OCI-LY1 (cell line): ENCODE data around the gene TRAK1.

ENCODE experiments used
- H2AFZ ChIP-seq: fragments of 200-600 bp; sonication (generic), shearing (Covaris generic); 2 replicates; pipeline ENCODE4 v1.6.0; 2014; ENCODE audit warnings: antibody characterized with exemption, mild to moderate bottlenecking, low read length
- H3F3A ChIP-seq: fragments of 200-600 bp; sonication (generic), shearing (Covaris generic); 2 replicates; pipeline ENCODE4 v1.6.0; 2014; ENCODE audit warnings: mild to moderate bottlenecking, antibody characterized with exemption, low read length, moderate library complexity; ENCODE audit not compliant: insufficient read depth
- H3K27ac ChIP-seq: fragments of 200-600 bp; sonication (generic); 2 replicates; pipeline ENCODE4 v1.5.1; 2014; ENCODE audit warnings: low read length, mixed run types, mild to moderate bottlenecking, low read depth; ENCODE audit not compliant: poor library complexity, severe bottlenecking
- H3K27me3 ChIP-seq: fragments of 200-600 bp; sonication (generic); 2 replicates; pipeline ENCODE4 v1.6.0; 2014; ENCODE audit warnings: antibody characterized with exemption, mild to moderate bottlenecking, low read length, moderate library complexity; ENCODE audit not compliant: insufficient read depth
- H3K36me3 ChIP-seq: fragments of 200-600 bp; sonication (generic); 2 replicates; pipeline ENCODE4 v1.6.1; 2014; ENCODE audit warnings: mild to moderate bottlenecking, antibody characterized with exemption, low read length, moderate library complexity, mixed read lengths; ENCODE audit not compliant: insufficient read depth
- H3K4me1 ChIP-seq: fragments of 200-600 bp; sonication (generic); 2 replicates; pipeline ENCODE4 v1.5.1; 2014; ENCODE audit warnings: mild to moderate bottlenecking, low read length, moderate library complexity; ENCODE audit not compliant: insufficient read depth, severe bottlenecking
- H3K4me2 ChIP-seq: fragments of 200-600 bp; sonication (generic), shearing (Covaris generic); 2 replicates; pipeline ENCODE4 v1.6.1; 2014; ENCODE audit warnings: low read length
- H3K4me3 ChIP-seq: fragments of 200-600 bp; sonication (generic); 2 replicates; pipeline ENCODE4 v1.5.1; 2014; ENCODE audit warnings: low read length, low read depth, mild to moderate bottlenecking, mixed read lengths; ENCODE audit not compliant: poor library complexity, severe bottlenecking
- H3K79me2 ChIP-seq: fragments of 200-600 bp; shearing (Covaris generic); 2 replicates; pipeline ENCODE4 v1.6.1; 2016; ENCODE audit warnings: mixed run types, low read length, mixed read lengths; ENCODE audit not compliant: insufficient read depth
- H3K9ac ChIP-seq: fragments of 200-600 bp; sonication (generic), shearing (Covaris generic); 2 replicates; pipeline ENCODE4 v1.6.1; 2014; ENCODE audit warnings: mild to moderate bottlenecking, low read length, mixed read lengths
- H3K9me2 ChIP-seq: fragments of 200-600 bp; sonication (generic), shearing (Covaris generic); 2 replicates; pipeline ENCODE4 v1.6.1; 2014; ENCODE audit warnings: low read depth, mild to moderate bottlenecking, low read length, mixed read lengths
- H3K9me3 ChIP-seq: fragments of 200-600 bp; shearing (Covaris generic); 2 replicates; pipeline ENCODE4 v1.6.1; 2014; ENCODE audit warnings: low read length, mixed read lengths
- H4K20me1 ChIP-seq: fragments of 200-600 bp; sonication (generic), shearing (Covaris generic); 2 replicates; pipeline ENCODE4 v1.6.0; 2016; ENCODE audit warnings: mild to moderate bottlenecking, low read length; ENCODE audit not compliant: insufficient read depth
- CTCF ChIP-seq: fragments of 200-600 bp; sonication (generic), shearing (Covaris generic); IDR thresholded peaks from 2 replicates; pipeline ENCODE4 v1.5.1; 2017; ENCODE audit warnings: mild to moderate bottlenecking, antibody characterized with exemption, low read length, moderate library complexity, mixed read lengths
- EZH2 ChIP-seq: fragments of 200-600 bp; sonication (generic), shearing (Covaris generic); IDR thresholded peaks from 2 replicates; pipeline ENCODE4 v1.8.0; 2017; ENCODE audit warnings: borderline replicate concordance, mixed run types, mild to moderate bottlenecking, antibody characterized with exemption, low read length, moderate library complexity, mixed read lengths

TRAK1 gene

DNA sequence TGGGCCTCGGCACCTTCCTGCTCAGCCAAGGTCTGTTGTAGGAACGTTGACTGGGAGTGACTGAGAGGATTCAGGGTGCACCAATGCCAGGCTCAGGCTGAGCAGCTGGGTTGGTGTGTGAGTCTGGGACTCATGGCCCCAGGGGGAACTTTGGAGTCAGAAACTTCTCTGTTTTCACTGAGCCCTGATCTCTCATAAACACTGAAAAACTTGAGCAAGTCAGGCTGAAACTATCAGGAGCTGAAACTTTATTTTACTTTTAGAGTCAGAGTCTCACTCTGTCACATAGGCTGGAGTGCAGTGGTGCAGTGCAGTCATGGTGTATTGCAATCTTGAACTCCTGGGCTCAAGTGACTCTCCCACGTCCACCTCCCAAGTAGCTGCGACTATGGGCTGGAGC, 3.0 kb downstream of the TRAK1 start:
- Histone ChIP-seq H3K9me2 (no peaks in the 10 kb centered on the region), H3K27ac (no peak overlapping the region), H3F3A (no peaks in the 10 kb centered on the region), H3K27me3 (no peaks in the 10 kb centered on the region), H3K4me1 (peaks cover 42% of the 10 kb centered on the region), H3K4me3 (no peak overlapping the region), H3K9me3 (no peaks in the 10 kb centered on the region), H2AFZ (no peak overlapping the region), H3K9ac (no peak overlapping the region), H4K20me1 (no peaks in the 10 kb centered on the region), H3K4me2 (no peak overlapping the region), H3K36me3 (peaks cover 50% of the 10 kb centered on the region), H3K79me2 (no peaks in the 10 kb centered on the region)
- TF ChIP-seq EZH2, result no peak
- no peak for TF ChIP-seq CTCF

GRCh38 chr3:42094691-42095391, 3.7 kb downstream of the TRAK1 start:
- Histone ChIP-seq H3F3A (no peaks in the 10 kb centered on the region), H3K9me2 (no peaks in the 10 kb centered on the region), H2AFZ (no peak overlapping the region), H3K79me2 (no peaks in the 10 kb centered on the region), H4K20me1 (no peaks in the 10 kb centered on the region), H3K27ac (peak overlapping the region; percentile 11), H3K9ac (no peak overlapping the region), H3K9me3 (no peaks in the 10 kb centered on the region), H3K4me1 (peaks cover 47% of the 10 kb centered on the region), H3K36me3 (peaks cover 43% of the 10 kb centered on the region), H3K4me3 (no peak overlapping the region), H3K4me2 (no peak overlapping the region), H3K27me3 (no peaks in the 10 kb centered on the region)
- TF ChIP-seq EZH2 (no peak), CTCF (no peak)

DNA sequence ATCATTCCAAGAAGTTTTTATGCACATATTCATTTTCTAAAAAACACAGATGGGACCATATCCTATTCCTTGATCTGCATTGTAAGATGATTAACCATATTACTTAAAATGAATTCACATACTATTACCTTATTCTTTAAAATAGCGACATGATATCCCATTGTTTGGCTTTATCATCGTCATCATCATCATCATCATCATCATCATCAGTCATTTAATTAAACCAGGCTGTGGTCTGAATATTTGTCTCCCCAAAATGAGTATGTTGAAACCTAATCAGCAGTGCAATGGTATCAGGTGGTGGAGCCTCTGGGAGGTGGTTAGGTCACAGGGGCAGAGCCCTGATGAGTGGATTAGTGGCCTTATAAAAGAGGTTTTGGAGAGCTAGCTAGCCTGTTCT, 4.4 kb downstream of the TRAK1 start:
- no peaks in the 10 kb centered on the region for H3K79me2 ChIP-seq
- H3K27ac ChIP-seq, result no peak overlapping the region
- H3K36me3 ChIP-seq, result peaks cover 41% of the 10 kb centered on the region
- H4K20me1 ChIP-seq, result no peaks in the 10 kb centered on the region
- no peak overlapping the region for H3K4me2 ChIP-seq
- no peaks in the 10 kb centered on the region for H3K27me3 ChIP-seq
- TF ChIP-seq CTCF, result no peak
- no peak for TF ChIP-seq EZH2
- H3K9ac ChIP-seq, result no peak overlapping the region
- H2AFZ ChIP-seq, result no peak overlapping the region
- H3K9me2 ChIP-seq, result no peaks in the 10 kb centered on the region
- H3K9me3 ChIP-seq, result no peaks in the 10 kb centered on the region
- H3K4me3 ChIP-seq, result no peak overlapping the region
- H3F3A ChIP-seq, result no peaks in the 10 kb centered on the region
- H3K4me1 ChIP-seq, result peaks cover 47% of the 10 kb centered on the region
